GM12891 (cell line): Measurements from ENCODE around the gene DECR2.

Experiments used
- POLR2AphosphoS5 ChIP-seq: IDR thresholded peaks from 2 replicates; pipeline ENCODE4 v1.6.1; 2011; ENCODE audit warnings: low read depth, low read length, control low read depth
- POU2F2 ChIP-seq: IDR thresholded peaks from 2 replicates; pipeline ENCODE4 v1.6.1; 2011; ENCODE audit warnings: low read depth, mild to moderate bottlenecking, control low read depth, low read length, moderate library complexity

DNA sequence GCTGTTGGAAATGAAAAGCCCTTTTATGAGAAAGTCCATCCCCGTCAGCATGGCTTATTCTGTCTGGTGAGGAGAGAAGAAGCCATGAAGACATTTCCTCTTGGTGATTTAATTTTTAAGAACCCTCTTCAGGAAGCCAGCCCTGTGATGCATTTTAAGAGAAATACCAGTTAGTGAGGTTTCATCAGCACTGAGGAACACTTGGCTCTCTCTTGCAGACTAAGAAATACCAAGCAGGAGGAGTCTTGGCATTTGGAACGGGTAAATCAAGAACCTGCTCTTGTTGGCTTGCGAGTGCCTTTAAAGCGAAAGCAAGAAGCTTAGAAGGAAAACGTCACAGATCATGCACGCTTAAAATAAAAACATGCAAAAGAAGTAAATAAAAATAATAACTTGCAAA lies 41.3 kb downstream of the DECR2 start:
- no peak for TF ChIP-seq POLR2AphosphoS5
- TF ChIP-seq POU2F2 = no peak
